Stimulated activated CD8-positive, alpha-beta memory T cell treated with anti-CD3 and anti-CD28 coated beads, Interleukin-7, amount 100 ng/mL, for 24 hours (primary cell): Measurements from ENCODE around the gene UBALD1.

Source experiments
- DNase-seq: peaks from one replicate; pipeline ENCODE4 v3.0.0-alpha.2; 2020; ENCODE audit warnings: low read depth

Gene UBALD1

GRCh38 chr16:4614571-4615383 is at the start of gene UBALD1:
Gene UBALD1, minus strand, starts transcription at chr16:4614888. Its CDS starts 91 bp downstream, at chr16:4614797.
- DNase-seq: peak; percentile 43

- DNase-seq: no peak
Measured at GRCh38 chr16:4663777-4664465, 49.2 kb upstream of the UBALD1 start.

GRCh38 chr16:4663465-4663776 is 48.7 kb upstream of the UBALD1 start:
- no peak for DNase-seq

- DNase-seq: no peak
Measured at GRCh38 chr16:4661661-4662060, 47.0 kb upstream of the UBALD1 start.

- DNase-seq: peak; percentile 48
Measured at GRCh38 chr16:4660454-4661007, 45.8 kb upstream of the UBALD1 start.

- no peak for DNase-seq
Measured at GRCh38 chr16:4659363-4660353, 45.0 kb upstream of the UBALD1 start.

- DNase-seq: no peak
Measured at GRCh38 chr16:4656695-4657686, 42.3 kb upstream of the UBALD1 start.

- DNase-seq: no peak
Measured at GRCh38 chr16:4656221-4656620, 41.5 kb upstream of the UBALD1 start.

- DNase-seq: no peak
Measured at GRCh38 chr16:4655801-4656200, 41.1 kb upstream of the UBALD1 start.

- no peak for DNase-seq
Measured at GRCh38 chr16:4654964-4655590, 40.4 kb upstream of the UBALD1 start.

GRCh38 chr16:4654011-4654963 is 39.6 kb upstream of the UBALD1 start:
- no peak for DNase-seq

- no peak for DNase-seq
Measured at GRCh38 chr16:4652561-4652960, 37.9 kb upstream of the UBALD1 start.

- no peak for DNase-seq
Measured at GRCh38 chr16:4651827-4652226, 37.1 kb upstream of the UBALD1 start.

GRCh38 chr16:4650443-4651074 is 35.9 kb upstream of the UBALD1 start:
- peak; percentile 64 for DNase-seq

- no peak for DNase-seq
Measured at GRCh38 chr16:4649744-4650442, 35.2 kb upstream of the UBALD1 start.

GRCh38 chr16:4648917-4649316 is 34.2 kb upstream of the UBALD1 start:
- DNase-seq: no peak

- no peak for DNase-seq
Measured at GRCh38 chr16:4647644-4647980, 32.9 kb upstream of the UBALD1 start.
